T-helper 2 cell treated with Interferon-gamma antibody and Interleukin-4, amounts not matched to agents 100 ng/mL and 5 ng/mL, for 36 hours (primary cell): ENCODE results near the gene DDX20. TPM values are rescaled to one million over a fixed set of nuclear protein-coding genes. Genes with fewer than 3 reads are reported as not detected.
"Not testable (repeated sequence)": the region's sequence is repeated elsewhere in the genome, so short reads cannot be mapped to it uniquely, and the experiment has no call there.

Experiments used
- intact Hi-C: fragments of 100-400 bp; cut with micrococcal nuclease; formaldehyde crosslinking; loops from one replicate; pipeline ENCODE4 v1.15.1; 2023
- total RNA-seq: library from RNA; stranded (reverse); gene quantifications from 2 replicates; pipeline ENCODE4 v1.2.3, GENCODE V29; 2022

The DDX20 gene
- total RNA-seq, 1 donor from 2014 or later: 18.9 TPM

GRCh38 chr1:111778541-111779051 is 22.9 kb downstream of the DDX20 start:
- intact Hi-C loops: no loop called here

GRCh38 chr1:111779546-111779945 is 23.8 kb downstream of the DDX20 start:
- intact Hi-C loops: no loop called here

GRCh38 chr1:111784273-111784901 is 28.7 kb downstream of the DDX20 start:
- intact Hi-C loops: no loop called here

GRCh38 chr1:111786669-111787207 is 31.0 kb downstream of the DDX20 start:
- intact Hi-C loops: no loop called here

- intact Hi-C loops: no loop called here
Observed at GRCh38 chr1:111789142-111789541, 33.4 kb downstream of the DDX20 start.

- intact Hi-C loops: no loop called here
Observed at GRCh38 chr1:111789666-111790316, 34.1 kb downstream of the DDX20 start.

GRCh38 chr1:111791776-111792175 is 36.1 kb downstream of the DDX20 start:
- intact Hi-C loops: no loop called here

GRCh38 chr1:111792249-111792648 is 36.5 kb downstream of the DDX20 start:
- intact Hi-C loops: no loop called here

- intact Hi-C loops: no loop called here
Observed at GRCh38 chr1:111793923-111794322, 38.2 kb downstream of the DDX20 start.

GRCh38 chr1:111795401-111795800 is 39.7 kb downstream of the DDX20 start:
- intact Hi-C loops: no loop called here

GRCh38 chr1:111798580-111798979 is 42.9 kb downstream of the DDX20 start:
- intact Hi-C loops: no loop called here

- intact Hi-C loops: not testable (repeated sequence)
Observed at GRCh38 chr1:111799722-111800121, 44.0 kb downstream of the DDX20 start.

GRCh38 chr1:111801071-111801850 is 45.6 kb downstream of the DDX20 start:
- intact Hi-C loops: no loop called here

GRCh38 chr1:111802110-111802509 is 46.4 kb downstream of the DDX20 start:
- intact Hi-C loops: no loop called here

GRCh38 chr1:111802984-111803383 is 47.3 kb downstream of the DDX20 start:
- intact Hi-C loops: no loop called here

- intact Hi-C loops: no loop called here
Observed at GRCh38 chr1:111803951-111804350, 48.2 kb downstream of the DDX20 start.

- intact Hi-C loops: no loop called here
Observed at GRCh38 chr1:111804776-111805175, 49.1 kb downstream of the DDX20 start.

- intact Hi-C loops: no loop called here
Observed at GRCh38 chr1:111805251-111805650, 49.5 kb downstream of the DDX20 start.

- intact Hi-C loops: no loop called here
Observed at GRCh38 chr1:111811891-111812290, 56.2 kb downstream of the DDX20 start.

GRCh38 chr1:111812306-111812705 is 56.6 kb downstream of the DDX20 start:
- intact Hi-C loops: no loop called here

GRCh38 chr1:111813440-111814304 is 58.0 kb downstream of the DDX20 start:
- intact Hi-C loops: no loop called here
